IMR-90 (cell line): ENCODE measurements around the gene CYP26B1. TPM values are rescaled to one million over a fixed set of nuclear protein-coding genes. Genes with fewer than 3 reads are reported as not detected.

Source experiments
- ATAC-seq: fragments of 200-7000 bp; cut with Tn5 transposase; 2 replicates; pipeline ENCODE4 v1.9.1; 2020; ENCODE audit warnings: low read depth, mild to moderate bottlenecking, moderate library complexity
- BruUV-seq: library from RNA; stranded (reverse); fragments of 400-500 nt; replicated peaks from 2 replicates; lab custom pipeline; 2021; lab: Mats Ljungman, UMichigan
- CTCF ChIA-PET: fragments of 300-600 bp; formaldehyde crosslinking; extraction: SDS; loops from one replicate; lab custom pipeline; 2021; ENCODE audit warnings: antibody characterized with exemption; lab: Yijun Ruan, JAX
- POLR2A ChIA-PET: fragments of 300-600 bp; sonication (Branson Sonifier 250); formaldehyde crosslinking; loops from one replicate; lab custom pipeline; 2022; ENCODE audit warnings: antibody characterized with exemption; ENCODE audit not compliant: unreplicated experiment; lab: Charles Lee
- DNase-seq: peaks from one replicate; pipeline ENCODE4 v3.0.0; 2013
- H2AFZ ChIP-seq: replicated peaks from 2 replicates; pipeline ENCODE3; 2013; ENCODE audit warnings: low read length, mild to moderate bottlenecking; ENCODE audit not compliant: poor library complexity
- H2AK5ac ChIP-seq: 2 replicates; pipeline ENCODE4 v1.6.1; 2013; ENCODE audit warnings: low read depth, low read length, inconsistent platforms
- H2AK9ac ChIP-seq: replicated peaks from 2 replicates; pipeline ENCODE3; 2013; ENCODE audit warnings: mild to moderate bottlenecking, low read depth, low read length, moderate library complexity; ENCODE audit not compliant: poor library complexity
- H2BK120ac ChIP-seq: 2 replicates; pipeline ENCODE4 v1.6.1; 2013; ENCODE audit warnings: low read depth, low read length, inconsistent platforms
- H2BK15ac ChIP-seq: 3 replicates; pipeline ENCODE4 v1.6.1; 2013; ENCODE audit warnings: low read depth, low read length, inconsistent platforms
- H2BK20ac ChIP-seq: 2 replicates; pipeline ENCODE4 v1.6.1; 2013; ENCODE audit warnings: low read depth, mild to moderate bottlenecking, inconsistent platforms, low read length, moderate library complexity
- H2BK5ac ChIP-seq: 2 replicates; pipeline ENCODE4 v1.6.1; 2013; ENCODE audit warnings: mild to moderate bottlenecking, low read depth, low read length, inconsistent platforms; ENCODE audit not compliant: poor library complexity, severe bottlenecking
- H3K14ac ChIP-seq: replicated peaks from 2 replicates; pipeline ENCODE4 v1.6.1; 2013; ENCODE audit warnings: low read depth, low read length, inconsistent platforms
- H3K18ac ChIP-seq: 2 replicates; pipeline ENCODE4 v1.6.1; 2013; ENCODE audit warnings: low read depth, low read length, control low read depth
- H3K23ac ChIP-seq: 2 replicates; pipeline ENCODE4 v1.6.1; 2013; ENCODE audit warnings: low read depth, low read length, inconsistent platforms
- H3K27ac ChIP-seq: 2 replicates; pipeline ENCODE4 v1.5.1; 2013; ENCODE audit warnings: mild to moderate bottlenecking, control low read depth, low read length; ENCODE audit not compliant: insufficient read depth
- H3K27me3 ChIP-seq: 2 replicates; pipeline ENCODE4 v1.6.1; 2013; ENCODE audit warnings: low read length; ENCODE audit not compliant: control insufficient read depth, insufficient read depth
- H3K36me3 ChIP-seq: 2 replicates; pipeline ENCODE4 v1.6.1; 2013; ENCODE audit warnings: low read length, mixed read lengths; ENCODE audit not compliant: control insufficient read depth, insufficient read depth
- H3K4ac ChIP-seq: 2 replicates; pipeline ENCODE4 v1.6.1; 2013; ENCODE audit warnings: low read depth, low read length, inconsistent platforms
- H3K4me1 ChIP-seq: 2 replicates; pipeline ENCODE4 v1.6.1; 2013; ENCODE audit warnings: low read length, mixed read lengths; ENCODE audit not compliant: control insufficient read depth, insufficient read depth
- H3K4me2 ChIP-seq: 2 replicates; pipeline ENCODE4 v1.6.1; 2013; ENCODE audit warnings: low read depth, mild to moderate bottlenecking, control low read depth, low read length, moderate library complexity
- H3K4me3 ChIP-seq: 2 replicates; pipeline ENCODE4 v1.5.1; 2013; ENCODE audit warnings: low read depth, mild to moderate bottlenecking, control low read depth, low read length, moderate library complexity; ENCODE audit not compliant: insufficient read depth
- H3K56ac ChIP-seq: 2 replicates; pipeline ENCODE4 v1.6.1; 2013; ENCODE audit warnings: low read length, inconsistent platforms; ENCODE audit not compliant: insufficient read depth; ENCODE audit errors: extremely low read depth
- H3K79me1 ChIP-seq, 2 experiments: 2 replicates each; pipeline ENCODE4 v1.6.1; 2013; ENCODE audit warnings: low read length in 2 of 2, inconsistent platforms in 1 of 2, low read depth in 1 of 2
- H3K9ac ChIP-seq: 2 replicates; pipeline ENCODE4 v1.6.1; 2013; ENCODE audit warnings: low read depth, low read length, control low read depth
- H3K9me1 ChIP-seq: 2 replicates; pipeline ENCODE4 v1.6.1; 2013; ENCODE audit warnings: low read length, inconsistent platforms; ENCODE audit not compliant: insufficient read depth
- H3K9me3 ChIP-seq: 2 replicates; pipeline ENCODE4 v1.6.1; 2013; ENCODE audit warnings: low read length; ENCODE audit not compliant: control insufficient read depth, insufficient read depth
- H4K20me1 ChIP-seq: 2 replicates; pipeline ENCODE4 v1.6.1; 2013; ENCODE audit warnings: low read length, inconsistent platforms; ENCODE audit not compliant: insufficient read depth
- H4K5ac ChIP-seq: 2 replicates; pipeline ENCODE4 v1.6.1; 2013; ENCODE audit warnings: mild to moderate bottlenecking, low read depth, low read length, control low read depth
- H4K8ac ChIP-seq, 2 experiments: 2 replicates each; pipeline ENCODE4 v1.6.1; 2013; ENCODE audit warnings: low read depth in 2 of 2, low read length in 2 of 2, control low read depth in 1 of 2, inconsistent platforms in 1 of 2
- H4K91ac ChIP-seq: 2 replicates; pipeline ENCODE4 v1.6.1; 2013; ENCODE audit warnings: low read depth, low read length, inconsistent platforms; ENCODE audit not compliant: insufficient read depth
- BHLHE40 ChIP-seq: fragments of 150-350 bp; IDR thresholded peaks from 2 replicates; pipeline ENCODE4 v1.6.1; 2016; ENCODE audit warnings: mild to moderate bottlenecking, low read depth, low read length
- CEBPB ChIP-seq: IDR thresholded peaks from 2 replicates; pipeline ENCODE4 v1.6.1; 2012; ENCODE audit warnings: low read depth, low read length, improper control_type of control experiment
- CHD1 ChIP-seq: IDR thresholded peaks from 2 replicates; pipeline ENCODE4 v1.6.1; 2012; ENCODE audit warnings: low read depth, low read length, improper control_type of control experiment
- FOS ChIP-seq: fragments of 150-350 bp; IDR thresholded peaks from 2 replicates; pipeline ENCODE4 v1.6.1; 2016; ENCODE audit warnings: low read depth, low read length
- MAFK ChIP-seq: IDR thresholded peaks from 2 replicates; pipeline ENCODE4 v1.6.1; 2012; ENCODE audit warnings: low read depth, low read length, improper control_type of control experiment
- MAZ ChIP-seq: IDR thresholded peaks from 2 replicates; pipeline ENCODE4 v1.6.1; 2012; ENCODE audit warnings: low read depth, mild to moderate bottlenecking, low read length, improper control_type of control experiment, moderate library complexity, borderline replicate concordance
- MXI1 ChIP-seq: IDR thresholded peaks from 2 replicates; pipeline ENCODE4 v1.6.1; 2012; ENCODE audit warnings: low read depth, mild to moderate bottlenecking, low read length, moderate library complexity, borderline replicate concordance
- NFE2L2 ChIP-seq: fragments of 150-350 bp; IDR thresholded peaks from 2 replicates; pipeline ENCODE4 v1.6.1; 2016; ENCODE audit warnings: low read depth, mild to moderate bottlenecking, low read length
- POLR2A ChIP-seq: IDR thresholded peaks from 2 replicates; pipeline ENCODE4 v1.6.1; 2012; ENCODE audit warnings: mild to moderate bottlenecking, low read depth, low read length
- RAD21 ChIP-seq: IDR thresholded peaks from 2 replicates; pipeline ENCODE4 v1.6.1; 2012; ENCODE audit warnings: low read length, improper control_type of control experiment
- RCOR1 ChIP-seq: IDR thresholded peaks from 2 replicates; pipeline ENCODE4 v1.6.1; 2012; ENCODE audit warnings: mild to moderate bottlenecking, low read length, improper control_type of control experiment; ENCODE audit not compliant: insufficient replicate concordance
- RFX5 ChIP-seq: IDR thresholded peaks from 2 replicates; pipeline ENCODE4 v1.8.0; 2012; ENCODE audit warnings: low read depth, mild to moderate bottlenecking, low read length, moderate library complexity
- SMC3 ChIP-seq: fragments of 150-350 bp; IDR thresholded peaks from 2 replicates; pipeline ENCODE4 v1.6.1; 2016; ENCODE audit warnings: low read depth, mild to moderate bottlenecking, antibody characterized with exemption, low read length, moderate library complexity
- WGBS, 2 experiments: methylation state at CpG; one replicate each; pipeline versions ENCODE4 v1.1.5 to v1.1.7; 2013; ENCODE audit warnings: missing lambda C conversion rate in 2 of 2; ENCODE audit not compliant: insufficient read length in 1 of 2; ENCODE audit errors: extremely low coverage in 2 of 2; 5-methylcytosine and 5-hydroxymethylcytosine counted together
- dilution Hi-C: fragments of 300-500 bp; cut with HindIII; formaldehyde crosslinking; loops from one replicate; pipeline ENCODE4 v1.14.3; 2018; ENCODE audit warnings: low sequenced_read_pairs; ENCODE audit not compliant: unreplicated experiment
- in situ Hi-C: fragments of 300-500 bp; cut with MboI; formaldehyde crosslinking; loops from 3 replicates; pipeline ENCODE4 v1.14.3; 2019; ENCODE audit warnings: low sequenced_read_pairs, inconsistent platforms, mixed read lengths
- intact Hi-C: fragments of 100-400 bp; cut with micrococcal nuclease; formaldehyde crosslinking; loops from 2 replicates; pipeline ENCODE4 v1.10.0; 2022
- polyA plus RNA-seq, 3 experiments: library from polyadenylated mRNA; depleted of rRNA; stranded (reverse); fragments of >200 nt; gene quantifications; 2 replicates each; pipeline ENCODE4 v1.2.3, GENCODE V29; 2012; ENCODE audit warnings: low replicate concordance in 1 of 3
- total RNA-seq: library from RNA; depleted of rRNA; stranded (reverse); fragments of >200 nt; gene quantifications from 2 replicates; pipeline ENCODE4 v1.2.3, GENCODE V29; 2012
- TF ChIP-seq, protein P1 (sequence below): fragments of 150-350 bp; IDR thresholded peaks from 2 replicates; pipeline ENCODE4 v1.6.1; 2016; ENCODE audit warnings: low read depth, mild to moderate bottlenecking, low read length, moderate library complexity, borderline replicate concordance
- TF ChIP-seq, protein P2 (sequence below): fragments of 150-350 bp; IDR thresholded peaks from 2 replicates; pipeline ENCODE4 v1.6.1; 2017; ENCODE audit warnings: mild to moderate bottlenecking, antibody characterized with exemption, low read length, low read depth
- TF ChIP-seq, protein P3 (sequence below): conservative IDR thresholded peaks from 2 replicates; pipeline ENCODE4 v1.5.1; 2012; ENCODE audit warnings: mild to moderate bottlenecking, low read depth, low read length, improper control_type of control experiment

Gene CYP26B1
- total and polyA plus RNA-seq, 2 of the 4 experiments (the other 2 are of a cell fraction) = 0.02 TPM; not detected in 1

DNA sequence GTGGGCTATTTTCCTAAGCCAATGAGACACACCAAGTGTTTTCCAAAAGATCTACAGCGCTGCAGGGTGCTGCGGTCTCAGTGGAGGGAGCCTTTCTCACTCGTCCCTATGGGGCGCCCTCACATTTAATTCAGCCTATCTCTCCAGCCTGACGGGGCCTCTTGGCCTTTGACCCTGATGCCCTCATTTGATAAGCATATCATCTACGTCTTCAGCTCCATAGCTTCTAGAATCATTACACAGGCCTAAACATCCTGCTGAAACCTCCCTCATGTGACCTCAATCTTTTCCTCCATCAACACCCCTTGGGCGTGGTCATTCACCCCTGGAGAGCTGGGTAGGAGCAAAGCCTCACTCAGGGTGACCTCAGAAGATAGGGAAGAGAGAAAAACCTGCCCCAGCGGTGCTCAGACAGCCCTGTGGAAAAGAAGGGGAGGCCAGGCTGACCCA is 57.4 kb downstream of the CYP26B1 start:
- Histone ChIP-seq H3K9me1 (no peaks in the 10 kb centered on the region), H4K20me1 (no peaks in the 10 kb centered on the region), H3K23ac (no peak overlapping the region), H3K14ac (no peak overlapping the region), H4K5ac (no peak overlapping the region), H3K36me3 (no peaks in the 10 kb centered on the region), H2BK5ac (no peak overlapping the region), H2BK20ac (no peak overlapping the region), H2BK15ac (no peak overlapping the region), H4K91ac (no peak overlapping the region), H3K27me3 (no peaks in the 10 kb centered on the region; the same call in none of the 2 replicates), H3K4me2 (no peak overlapping the region), H3K79me1 (no peaks in the 10 kb centered on the region), H4K8ac (no peak overlapping the region), H2AFZ (no peak overlapping the region), H3K18ac (no peak overlapping the region), H3K9ac (no peak overlapping the region), H3K9me3 (no peaks in the 10 kb centered on the region), H3K27ac (no peak overlapping the region), H3K4ac (no peak overlapping the region), H2AK9ac (no peak overlapping the region), H2BK120ac (no peak overlapping the region), H3K56ac (no peak overlapping the region), H2AK5ac (no peak overlapping the region), H3K4me1 (no peaks in the 10 kb centered on the region), H3K4me3 (no peak overlapping the region)
- POLR2A ChIA-PET = no interaction called here
- DNase-seq = no peak
- intact Hi-C loops = no loop called here
- dilution Hi-C loops = no loop called here
- CTCF ChIA-PET = no interaction called here
- WGBS, 2 experiments = 85% methylated on average over 2 of the region's 8 CpGs; no CpG with 5 or more reads in 1 of the 2 experiments
- no peak for ATAC-seq
- TF ChIP-seq RCOR1 = no peak
- no peak for TF ChIP-seq NFE2L2
- TF ChIP-seq MAZ = no peak
- TF ChIP-seq, protein P1, sequence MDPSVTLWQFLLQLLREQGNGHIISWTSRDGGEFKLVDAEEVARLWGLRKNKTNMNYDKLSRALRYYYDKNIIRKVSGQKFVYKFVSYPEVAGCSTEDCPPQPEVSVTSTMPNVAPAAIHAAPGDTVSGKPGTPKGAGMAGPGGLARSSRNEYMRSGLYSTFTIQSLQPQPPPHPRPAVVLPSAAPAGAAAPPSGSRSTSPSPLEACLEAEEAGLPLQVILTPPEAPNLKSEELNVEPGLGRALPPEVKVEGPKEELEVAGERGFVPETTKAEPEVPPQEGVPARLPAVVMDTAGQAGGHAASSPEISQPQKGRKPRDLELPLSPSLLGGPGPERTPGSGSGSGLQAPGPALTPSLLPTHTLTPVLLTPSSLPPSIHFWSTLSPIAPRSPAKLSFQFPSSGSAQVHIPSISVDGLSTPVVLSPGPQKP = no peak
- TF ChIP-seq CHD1 = no peak
- no peak for TF ChIP-seq RAD21
- no peak for TF ChIP-seq FOS
- TF ChIP-seq, protein P2, sequence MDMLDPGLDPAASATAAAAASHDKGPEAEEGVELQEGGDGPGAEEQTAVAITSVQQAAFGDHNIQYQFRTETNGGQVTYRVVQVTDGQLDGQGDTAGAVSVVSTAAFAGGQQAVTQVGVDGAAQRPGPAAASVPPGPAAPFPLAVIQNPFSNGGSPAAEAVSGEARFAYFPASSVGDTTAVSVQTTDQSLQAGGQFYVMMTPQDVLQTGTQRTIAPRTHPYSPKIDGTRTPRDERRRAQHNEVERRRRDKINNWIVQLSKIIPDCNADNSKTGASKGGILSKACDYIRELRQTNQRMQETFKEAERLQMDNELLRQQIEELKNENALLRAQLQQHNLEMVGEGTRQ = no peak
- TF ChIP-seq RFX5 = no peak
- no peak for TF ChIP-seq POLR2A
- TF ChIP-seq, protein P3, sequence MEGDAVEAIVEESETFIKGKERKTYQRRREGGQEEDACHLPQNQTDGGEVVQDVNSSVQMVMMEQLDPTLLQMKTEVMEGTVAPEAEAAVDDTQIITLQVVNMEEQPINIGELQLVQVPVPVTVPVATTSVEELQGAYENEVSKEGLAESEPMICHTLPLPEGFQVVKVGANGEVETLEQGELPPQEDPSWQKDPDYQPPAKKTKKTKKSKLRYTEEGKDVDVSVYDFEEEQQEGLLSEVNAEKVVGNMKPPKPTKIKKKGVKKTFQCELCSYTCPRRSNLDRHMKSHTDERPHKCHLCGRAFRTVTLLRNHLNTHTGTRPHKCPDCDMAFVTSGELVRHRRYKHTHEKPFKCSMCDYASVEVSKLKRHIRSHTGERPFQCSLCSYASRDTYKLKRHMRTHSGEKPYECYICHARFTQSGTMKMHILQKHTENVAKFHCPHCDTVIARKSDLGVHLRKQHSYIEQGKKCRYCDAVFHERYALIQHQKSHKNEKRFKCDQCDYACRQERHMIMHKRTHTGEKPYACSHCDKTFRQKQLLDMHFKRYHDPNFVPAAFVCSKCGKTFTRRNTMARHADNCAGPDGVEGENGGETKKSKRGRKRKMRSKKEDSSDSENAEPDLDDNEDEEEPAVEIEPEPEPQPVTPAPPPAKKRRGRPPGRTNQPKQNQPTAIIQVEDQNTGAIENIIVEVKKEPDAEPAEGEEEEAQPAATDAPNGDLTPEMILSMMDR = no peak
- TF ChIP-seq BHLHE40 = no peak
- no peak for TF ChIP-seq SMC3
- no peak for TF ChIP-seq MXI1
- no peak for TF ChIP-seq MAFK
- no peak for TF ChIP-seq CEBPB
- in situ Hi-C loops = no loop called here
- no TSS peak for BruUV-seq
